K562 (cell line): ENCODE measurements around the gene OR2V2. TPM values are rescaled to one million over a fixed set of nuclear protein-coding genes. Genes with fewer than 3 reads are reported as not detected.

Source experiments
- ARID1B ChIP-seq: fragments of 450-650 bp; IDR thresholded peaks from 2 replicates; pipeline ENCODE4 v1.6.1; 2016; ENCODE audit warnings: antibody characterized with exemption, mild to moderate bottlenecking, inconsistent platforms
- E2F1 ChIP-seq: sonication (generic); formaldehyde crosslinking; IDR thresholded peaks from 2 replicates; pipeline ENCODE4 v1.8.1; 2023; ENCODE audit warnings: mild to moderate bottlenecking, missing genetic modification reagents, moderate library complexity
- MECOM ChIP-seq: fragments of 250-450 bp; sonication (Bioruptor Pico); IDR thresholded peaks from 2 replicates; pipeline ENCODE4 v1.8.0; 2022; ENCODE audit warnings: inconsistent platforms
- RAD51 ChIP-seq: fragments of 450-650 bp; IDR thresholded peaks from 2 replicates; pipeline ENCODE4 v1.7.1; 2016; ENCODE audit warnings: low read depth, mild to moderate bottlenecking, borderline replicate concordance
- SRSF9 ChIP-seq: fragments of 200-400 bp; formaldehyde crosslinking; IDR thresholded peaks from 2 replicates; pipeline ENCODE4 v1.6.1; 2017; ENCODE audit warnings: low read depth, low read length, borderline replicate concordance
- TFAM ChIP-seq: fragments of 250-450 bp; sonication (Bioruptor Pico); conservative IDR thresholded peaks from 2 replicates; pipeline ENCODE4 v1.5.0; 2021; ENCODE audit warnings: mild to moderate bottlenecking, moderate library complexity
- U2AF2 ChIP-seq: fragments of 200-400 bp; formaldehyde crosslinking; optimal IDR thresholded peaks from 2 replicates; pipeline ENCODE3; 2017; ENCODE audit warnings: low read depth, mild to moderate bottlenecking, low read length
- polyA plus RNA-seq, 8 experiments: library from polyadenylated mRNA; depleted of rRNA in 4 of 8; stranded (reverse) in 5 of 8; unstranded in 3 of 8; fragments of >200 nt; fragmentation: Nextera tagmentation in 2 of 8; fragmentation: Illumina TruSeq in 1 of 8; extraction: Ambion mirVana in 2 of 8; extraction: Trizol in 1 of 8; gene quantifications; 2 replicates each; pipeline versions ENCODE4 v1.2.1 to v1.2.3, GENCODE V29; 2011 to 2014; ENCODE audit warnings: inconsistent platforms in 1 of 8, missing spikeins in 1 of 8
- total RNA-seq, 7 experiments: library from RNA; depleted of rRNA in 6 of 7; stranded (reverse); fragments of >200 nt in 6 of 7; fragmentation: Illumina TruSeq in 2 of 7; extraction: Trizol in 2 of 7; gene quantifications; 2 replicates each; pipeline versions ENCODE4 v1.2.1 to v1.2.3, GENCODE V29; 2011 to 2021; ENCODE audit warnings: low replicate concordance in 1 of 7
- TF ChIP-seq, protein P1 (sequence below), 2 experiments: IDR thresholded peaks; 2 replicates each; pipeline ENCODE4 v1.6.1; 2012; ENCODE audit warnings: improper control_type of control experiment in 2 of 2, low read depth in 2 of 2, low read length in 2 of 2, borderline replicate concordance in 1 of 2

The OR2V2 gene
- total and polyA plus RNA-seq, 9 of the 15 experiments (the other 6 are each of a cell fraction or from before 2014, with no cell fraction given) = 0.01 TPM; not detected in 8

- TF ChIP-seq U2AF2 (no peak), SRSF9 (no peak), E2F1 (CRISPR knock-in tag) (no peak), TFAM (CRISPR knock-in tag) (no peak), ARID1B (no peak), MECOM (CRISPR knock-in tag) (no peak), RAD51 (no peak)
- TF ChIP-seq, protein P1, sequence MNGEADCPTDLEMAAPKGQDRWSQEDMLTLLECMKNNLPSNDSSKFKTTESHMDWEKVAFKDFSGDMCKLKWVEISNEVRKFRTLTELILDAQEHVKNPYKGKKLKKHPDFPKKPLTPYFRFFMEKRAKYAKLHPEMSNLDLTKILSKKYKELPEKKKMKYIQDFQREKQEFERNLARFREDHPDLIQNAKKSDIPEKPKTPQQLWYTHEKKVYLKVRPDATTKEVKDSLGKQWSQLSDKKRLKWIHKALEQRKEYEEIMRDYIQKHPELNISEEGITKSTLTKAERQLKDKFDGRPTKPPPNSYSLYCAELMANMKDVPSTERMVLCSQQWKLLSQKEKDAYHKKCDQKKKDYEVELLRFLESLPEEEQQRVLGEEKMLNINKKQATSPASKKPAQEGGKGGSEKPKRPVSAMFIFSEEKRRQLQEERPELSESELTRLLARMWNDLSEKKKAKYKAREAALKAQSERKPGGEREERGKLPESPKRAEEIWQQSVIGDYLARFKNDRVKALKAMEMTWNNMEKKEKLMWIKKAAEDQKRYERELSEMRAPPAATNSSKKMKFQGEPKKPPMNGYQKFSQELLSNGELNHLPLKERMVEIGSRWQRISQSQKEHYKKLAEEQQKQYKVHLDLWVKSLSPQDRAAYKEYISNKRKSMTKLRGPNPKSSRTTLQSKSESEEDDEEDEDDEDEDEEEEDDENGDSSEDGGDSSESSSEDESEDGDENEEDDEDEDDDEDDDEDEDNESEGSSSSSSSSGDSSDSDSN (IDR thresholded peaks at IDR 0.05; ENCODE audit: borderline replicate concordance in 1 of 2, low read depth in 2 of 2, low read length in 2 of 2) = peak; percentile 67 to 73; a peak in 2 of 4 replicates
Measured at GRCh38 chr5:181204826-181205760, 57.7 kb downstream of the OR2V2 start, which contains the start of gene TRIM7 (continued).
